Measurements from ENCODE around the gene OR6C68.

DNA sequence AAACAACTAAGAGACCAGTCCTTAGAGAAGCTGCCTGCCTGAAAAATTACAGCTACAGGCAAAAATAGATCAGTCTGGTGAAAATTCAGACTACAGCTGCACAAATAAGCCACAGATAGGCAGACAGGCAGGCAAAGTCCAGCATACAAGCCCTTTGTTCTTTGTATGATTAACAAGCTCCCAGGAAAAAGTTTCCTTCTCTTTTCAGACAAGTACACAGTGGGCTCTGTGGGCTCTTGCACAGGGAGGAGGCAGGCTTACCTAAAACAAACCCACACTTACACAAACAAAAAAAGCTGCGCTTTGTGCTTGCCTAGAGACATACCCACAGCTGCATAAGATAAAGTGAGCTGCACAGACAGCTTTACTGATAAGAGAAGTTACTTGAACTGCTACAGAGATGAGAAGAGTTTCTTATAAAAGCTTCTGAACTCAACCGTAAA is 7.7 kb downstream of the OR6C68 start:
- TF ChIP-seq, protein P1, sequence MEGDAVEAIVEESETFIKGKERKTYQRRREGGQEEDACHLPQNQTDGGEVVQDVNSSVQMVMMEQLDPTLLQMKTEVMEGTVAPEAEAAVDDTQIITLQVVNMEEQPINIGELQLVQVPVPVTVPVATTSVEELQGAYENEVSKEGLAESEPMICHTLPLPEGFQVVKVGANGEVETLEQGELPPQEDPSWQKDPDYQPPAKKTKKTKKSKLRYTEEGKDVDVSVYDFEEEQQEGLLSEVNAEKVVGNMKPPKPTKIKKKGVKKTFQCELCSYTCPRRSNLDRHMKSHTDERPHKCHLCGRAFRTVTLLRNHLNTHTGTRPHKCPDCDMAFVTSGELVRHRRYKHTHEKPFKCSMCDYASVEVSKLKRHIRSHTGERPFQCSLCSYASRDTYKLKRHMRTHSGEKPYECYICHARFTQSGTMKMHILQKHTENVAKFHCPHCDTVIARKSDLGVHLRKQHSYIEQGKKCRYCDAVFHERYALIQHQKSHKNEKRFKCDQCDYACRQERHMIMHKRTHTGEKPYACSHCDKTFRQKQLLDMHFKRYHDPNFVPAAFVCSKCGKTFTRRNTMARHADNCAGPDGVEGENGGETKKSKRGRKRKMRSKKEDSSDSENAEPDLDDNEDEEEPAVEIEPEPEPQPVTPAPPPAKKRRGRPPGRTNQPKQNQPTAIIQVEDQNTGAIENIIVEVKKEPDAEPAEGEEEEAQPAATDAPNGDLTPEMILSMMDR (IDR thresholded peaks at IDR 0.05 in 2 of 3, conservative IDR thresholded peaks at IDR 0.05 in 1 of 3; ENCODE audit: insufficient read depth in 2 of 3, low read depth in 1 of 3, low read length in 3 of 3) = no peak
- TF ChIP-seq NRF1 (conservative IDR thresholded peaks at IDR 0.05 in 1 of 2, IDR thresholded peaks at IDR 0.05 in 1 of 2) = no peak
- TF ChIP-seq FOXK1 (CRISPR knock-in tag; IDR thresholded peaks at IDR 0.05; ENCODE audit: borderline replicate concordance) = no peak
- TF ChIP-seq, protein P2, sequence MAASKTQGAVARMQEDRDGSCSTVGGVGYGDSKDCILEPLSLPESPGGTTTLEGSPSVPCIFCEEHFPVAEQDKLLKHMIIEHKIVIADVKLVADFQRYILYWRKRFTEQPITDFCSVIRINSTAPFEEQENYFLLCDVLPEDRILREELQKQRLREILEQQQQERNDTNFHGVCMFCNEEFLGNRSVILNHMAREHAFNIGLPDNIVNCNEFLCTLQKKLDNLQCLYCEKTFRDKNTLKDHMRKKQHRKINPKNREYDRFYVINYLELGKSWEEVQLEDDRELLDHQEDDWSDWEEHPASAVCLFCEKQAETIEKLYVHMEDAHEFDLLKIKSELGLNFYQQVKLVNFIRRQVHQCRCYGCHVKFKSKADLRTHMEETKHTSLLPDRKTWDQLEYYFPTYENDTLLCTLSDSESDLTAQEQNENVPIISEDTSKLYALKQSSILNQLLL (CRISPR knock-in tag; IDR thresholded peaks at IDR 0.05; ENCODE audit: borderline replicate concordance) = no peak
- no peak for TF ChIP-seq ETV5 (CRISPR knock-in tag; IDR thresholded peaks at IDR 0.05; ENCODE audit: low read depth)
- no peak for TF ChIP-seq GABPB1 (CRISPR knock-in tag; IDR thresholded peaks at IDR 0.05)
- TF ChIP-seq HMG20B (CRISPR knock-in tag; IDR thresholded peaks at IDR 0.05) = no peak

Measured in K562 (cell line).